GM19463 (cell line): ENCODE data around the gene CLIP1.
"Not testable (repeated sequence)": the region's sequence is repeated elsewhere in the genome, so short reads cannot be mapped to it uniquely, and the experiment has no call there.

Experiments used
- ATAC-seq: cut with Tn5 transposase; IDR thresholded peaks from one replicate; pipeline ENCODE4 v1.9.1; 2021; ENCODE audit warnings: mild to moderate bottlenecking, moderate library complexity; ENCODE audit not compliant: unreplicated experiment

CLIP1 gene

GRCh38 chr12:122266230-122266901 is 156.1 kb downstream of the CLIP1 start, which contains the start of gene VPS33A:
Gene VPS33A, minus strand, starts transcription at chr12:122266494. Its CDS starts 86 bp downstream, at chr12:122266408.
- ATAC-seq: peak; percentile 86

- peak; percentile 28 for ATAC-seq
Measured at GRCh38 chr12:122265886-122266229, 156.6 kb downstream of the CLIP1 start.

GRCh38 chr12:122265476-122265875 is 157.0 kb downstream of the CLIP1 start:
- ATAC-seq: no peak

GRCh38 chr12:122260735-122261134 is 161.7 kb downstream of the CLIP1 start:
- not testable (repeated sequence) for ATAC-seq

GRCh38 chr12:122258939-122259338 is 163.5 kb downstream of the CLIP1 start:
- not testable (repeated sequence) for ATAC-seq

GRCh38 chr12:122258462-122258861 is 164.0 kb downstream of the CLIP1 start:
- not testable (repeated sequence) for ATAC-seq

- ATAC-seq: no peak
Measured at GRCh38 chr12:122250536-122250935, 171.9 kb downstream of the CLIP1 start.

GRCh38 chr12:122250047-122250446 is 172.4 kb downstream of the CLIP1 start:
- ATAC-seq: no peak

GRCh38 chr12:122245553-122245952 is 176.9 kb downstream of the CLIP1 start:
- no peak for ATAC-seq

- no peak for ATAC-seq
Measured at GRCh38 chr12:122244565-122245371, 177.7 kb downstream of the CLIP1 start.

- ATAC-seq: no peak
Measured at GRCh38 chr12:122243965-122244364, 178.5 kb downstream of the CLIP1 start.

- no peak for ATAC-seq
Measured at GRCh38 chr12:122238861-122239260, 183.6 kb downstream of the CLIP1 start.

DNA sequence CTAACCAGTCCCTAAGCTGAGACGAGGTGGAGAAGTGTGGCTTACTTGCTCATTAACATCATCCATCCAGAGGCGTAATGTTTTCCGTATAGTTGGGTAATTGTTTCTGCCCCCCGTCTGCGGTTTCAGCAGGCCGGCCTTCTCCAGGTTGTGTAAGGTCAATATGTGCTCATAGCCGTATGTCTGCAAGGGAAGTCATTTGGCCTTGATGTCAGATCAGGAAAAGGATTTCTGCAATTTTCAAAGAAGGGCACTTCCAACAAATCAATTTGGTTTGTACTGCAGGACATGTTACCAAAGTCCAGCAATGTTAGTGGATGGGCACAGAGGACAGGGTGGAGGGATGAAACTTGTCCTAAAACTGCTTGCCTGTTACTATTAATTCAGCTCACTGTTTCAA is 186.7 kb downstream of the CLIP1 start:
- no peak for ATAC-seq

DNA sequence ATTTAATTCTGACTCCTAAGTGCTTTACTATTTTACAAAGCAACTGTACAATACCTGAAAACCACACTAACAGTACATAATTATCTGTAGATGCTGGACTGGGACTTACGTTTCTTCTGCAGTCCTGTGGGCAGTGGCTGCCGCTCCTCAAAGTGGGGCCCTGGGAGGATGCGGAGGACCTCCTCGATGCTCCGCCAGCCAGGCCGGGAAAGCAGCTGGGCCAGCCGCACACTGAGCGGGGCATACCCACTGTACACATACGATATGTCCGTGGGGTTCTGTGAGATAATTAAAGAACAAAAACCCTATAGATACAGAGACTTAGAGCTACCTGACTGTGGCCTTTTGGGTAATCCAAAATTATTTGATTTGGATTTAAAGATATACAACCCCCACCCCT is 189.8 kb downstream of the CLIP1 start:
- no peak for ATAC-seq

DNA sequence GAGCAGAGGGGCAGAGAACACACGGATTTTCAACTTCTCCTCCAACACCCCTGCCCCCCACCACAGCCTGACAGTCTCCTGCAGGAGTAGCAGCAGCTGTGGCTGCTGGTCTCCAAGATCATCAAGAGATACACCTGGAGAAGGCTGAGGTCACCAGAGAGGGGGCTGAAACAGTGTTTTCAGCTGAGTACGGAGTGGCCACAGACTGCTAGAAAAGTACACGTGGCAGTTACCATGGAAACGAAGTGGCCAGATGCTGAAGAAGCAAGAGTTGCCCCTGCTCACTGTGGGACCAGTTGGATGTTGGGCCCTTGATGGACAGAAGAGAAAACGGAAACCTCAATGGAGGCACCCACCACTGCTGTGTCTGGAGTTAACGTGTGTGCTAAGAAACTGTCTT is 191.7 kb downstream of the CLIP1 start:
- ATAC-seq: no peak

DNA sequence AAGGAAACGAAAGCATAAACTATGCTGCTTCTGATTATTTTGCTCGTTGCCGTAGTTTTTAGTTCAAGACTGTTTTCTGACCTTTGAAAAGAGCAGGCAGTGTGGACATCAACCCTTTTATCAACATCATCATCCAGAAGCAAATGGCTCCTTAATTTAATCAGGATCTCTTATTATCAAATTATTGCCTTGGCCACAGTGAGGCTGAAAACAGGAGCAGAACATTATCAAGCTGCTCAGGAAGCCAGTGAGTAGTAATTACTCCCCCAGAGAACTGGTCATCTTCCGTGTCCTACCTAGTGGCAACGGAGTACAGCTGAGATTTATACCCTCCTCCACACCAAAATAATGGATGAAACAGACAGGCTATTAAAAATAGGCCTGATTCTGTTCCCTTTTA is 194.4 kb downstream of the CLIP1 start:
- ATAC-seq: no peak

GRCh38 chr12:122227341-122227740 is 195.1 kb downstream of the CLIP1 start:
- ATAC-seq: no peak

GRCh38 chr12:122226366-122227125 is 195.9 kb downstream of the CLIP1 start:
- no peak for ATAC-seq

DNA sequence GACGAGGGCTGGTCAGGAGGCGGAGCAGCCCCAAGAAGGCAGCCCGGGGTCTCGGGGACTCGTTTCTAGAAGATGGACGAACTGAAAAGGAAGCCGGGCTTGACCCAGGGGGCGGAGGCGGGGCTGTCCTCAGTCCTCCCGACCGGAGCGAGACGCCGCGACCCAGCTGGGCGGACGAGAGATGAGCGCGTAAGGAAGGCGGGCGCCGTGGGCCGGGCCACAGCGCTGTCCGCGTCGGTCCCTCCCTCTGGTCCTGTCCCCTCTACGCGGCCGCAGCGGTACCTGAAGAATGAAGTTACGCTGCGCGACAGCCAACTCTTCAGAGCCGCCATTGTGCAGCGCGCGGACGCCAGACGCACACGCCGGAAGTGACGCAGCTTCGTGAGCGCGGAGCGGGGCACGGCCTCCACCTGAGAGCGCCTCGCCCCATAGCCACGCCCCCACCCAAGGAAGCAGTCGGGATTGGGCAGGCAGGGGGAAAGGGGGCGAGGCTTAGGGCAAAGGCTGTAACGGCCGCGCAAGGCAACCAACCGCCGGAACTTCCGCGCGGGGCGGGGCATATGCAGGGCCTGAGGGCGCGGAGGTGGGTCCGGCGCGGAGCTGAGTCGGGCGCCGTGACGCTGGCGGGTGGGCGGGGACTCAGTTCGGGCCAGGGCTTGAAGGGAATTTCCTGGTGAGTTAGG is 196.6 kb downstream of the CLIP1 start, which contains the start of gene DIABLO:
DIABLO (minus strand) TSS at position 370 of the 683 bp plus-strand sequence; CDS start at position 332, 38 bp downstream.
- peak; percentile 92 for ATAC-seq
